DND-41 (cell line): ENCODE measurements around the gene PDE4B.

Experiments used
- ATAC-seq: fragments of 200-7000 bp; cut with Tn5 transposase; 3 replicates; pipeline ENCODE4 v1.9.1; 2021; ENCODE audit warnings: low read depth; ENCODE audit not compliant: insufficient read depth
- DNase-seq: peaks from one replicate; pipeline ENCODE4 v3.0.0-alpha.2; 2020
- H2AFZ ChIP-seq: 2 replicates; pipeline ENCODE4 v1.6.0; 2012; ENCODE audit warnings: low read depth, low read length
- H3K27ac ChIP-seq: 2 replicates; pipeline ENCODE4 v1.5.1; 2012; ENCODE audit warnings: low read length, inconsistent platforms
- H3K27me3 ChIP-seq: fragments of 200-600 bp; sonication (generic); 2 replicates; pipeline ENCODE4 v1.6.0; 2012; ENCODE audit warnings: low read length, mild to moderate bottlenecking, inconsistent platforms; ENCODE audit not compliant: insufficient read depth, poor library complexity
- H3K36me3 ChIP-seq: 2 replicates; pipeline ENCODE4 v1.5.1; 2012; ENCODE audit warnings: low read length, inconsistent platforms; ENCODE audit not compliant: insufficient read depth
- H3K4me1 ChIP-seq: 2 replicates; pipeline ENCODE4 v1.5.1; 2012; ENCODE audit warnings: mild to moderate bottlenecking, low read length; ENCODE audit not compliant: insufficient read depth
- H3K4me2 ChIP-seq: 2 replicates; pipeline ENCODE4 v1.6.0; 2012; ENCODE audit warnings: mild to moderate bottlenecking, moderate library complexity, low read length, inconsistent platforms; ENCODE audit not compliant: insufficient read depth
- H3K4me3 ChIP-seq, 2 experiments: fragments of 200-600 bp in 1 of 2; shearing (Covaris generic) in 1 of 2; 2 replicates each; pipeline ENCODE4 v1.5.1; 2012 to 2016; ENCODE audit warnings: inconsistent platforms in 2 of 2, low read length in 2 of 2, mild to moderate bottlenecking in 2 of 2, low read depth in 1 of 2, moderate library complexity in 1 of 2
- H3K79me2 ChIP-seq: 2 replicates; pipeline ENCODE4 v1.6.0; 2012; ENCODE audit warnings: low read length, inconsistent platforms; ENCODE audit not compliant: insufficient read depth
- H3K9ac ChIP-seq: 2 replicates; pipeline ENCODE4 v1.6.0; 2012; ENCODE audit warnings: low read depth, mild to moderate bottlenecking, inconsistent platforms, low read length, moderate library complexity
- H3K9me3 ChIP-seq: 2 replicates; pipeline ENCODE4 v1.5.1; 2012; ENCODE audit warnings: low read length, moderate library complexity, mild to moderate bottlenecking, inconsistent platforms; ENCODE audit not compliant: insufficient read depth, severe bottlenecking
- H4K20me1 ChIP-seq: 2 replicates; pipeline ENCODE4 v1.6.0; 2012; ENCODE audit warnings: low read length; ENCODE audit not compliant: insufficient read depth
- CTCF ChIP-seq: IDR thresholded peaks from 2 replicates; pipeline ENCODE4 v1.5.1; 2012; ENCODE audit warnings: borderline replicate concordance, low read length, moderate library complexity, mild to moderate bottlenecking; ENCODE audit not compliant: poor library complexity, severe bottlenecking; ENCODE audit errors: extremely low read depth
- EZH2 ChIP-seq: IDR thresholded peaks from 3 replicates; pipeline ENCODE4 v1.6.1; 2012; ENCODE audit warnings: borderline replicate concordance, low read depth, mild to moderate bottlenecking, moderate library complexity, low read length, inconsistent platforms; ENCODE audit not compliant: severe bottlenecking

PDE4B gene

GRCh38 chr1:66270119-66270812 is 477.6 kb downstream of the PDE4B start:
- ATAC-seq = no peak
- Histone ChIP-seq H4K20me1 (no peaks in the 10 kb centered on the region), H2AFZ (no peak overlapping the region), H3K4me2 (no peak overlapping the region), H3K36me3 (no peaks in the 10 kb centered on the region), H3K4me3 (no peak overlapping the region), H3K27ac (no peak overlapping the region), H3K79me2 (no peaks in the 10 kb centered on the region), H3K27me3 (peaks cover 10% of the 10 kb centered on the region), H3K9me3 (no peaks in the 10 kb centered on the region), H3K4me1 (peaks cover 3% of the 10 kb centered on the region), H3K9ac (no peak overlapping the region)
- TF ChIP-seq CTCF (no peak), EZH2 (no peak)
- no peak for DNase-seq

- ATAC-seq (no peak), DNase-seq (no peak)
- H2AFZ ChIP-seq = no peak overlapping the region
- no peak overlapping the region for H3K4me3 ChIP-seq
- no peak overlapping the region for H3K9ac ChIP-seq
- H3K27me3 ChIP-seq = peaks cover 14% of the 10 kb centered on the region
- no peak overlapping the region for H3K4me2 ChIP-seq
- no peaks in the 10 kb centered on the region for H4K20me1 ChIP-seq
- H3K9me3 ChIP-seq = no peaks in the 10 kb centered on the region
- no peaks in the 10 kb centered on the region for H3K79me2 ChIP-seq
- TF ChIP-seq EZH2 (no peak), CTCF (no peak)
- H3K4me1 ChIP-seq = peaks cover 14% of the 10 kb centered on the region
- H3K36me3 ChIP-seq = no peaks in the 10 kb centered on the region
- no peak overlapping the region for H3K27ac ChIP-seq
Observed at GRCh38 chr1:66271216-66271903, 478.7 kb downstream of the PDE4B start.

DNA sequence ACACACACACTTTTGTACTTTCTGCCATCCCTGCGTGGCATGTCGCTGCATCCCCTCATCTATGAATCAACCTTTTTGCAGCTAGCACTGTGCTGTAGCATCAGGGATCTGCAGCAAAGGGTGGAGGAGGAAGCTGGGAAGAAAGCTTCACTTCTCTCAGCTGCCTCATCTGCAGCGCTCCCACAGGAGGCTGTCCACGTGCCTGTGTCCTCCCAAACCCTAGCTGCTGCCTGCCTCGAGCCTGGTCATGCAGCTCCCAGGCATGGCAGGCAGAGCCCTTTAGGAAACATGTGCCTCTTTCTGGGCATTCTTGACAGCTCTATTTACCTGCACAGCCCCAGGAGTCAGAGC is 479.2 kb downstream of the PDE4B start:
- Histone ChIP-seq H3K4me2 (no peak overlapping the region), H3K4me1 (peaks cover 19% of the 10 kb centered on the region), H4K20me1 (no peaks in the 10 kb centered on the region), H3K9me3 (no peaks in the 10 kb centered on the region), H3K9ac (no peak overlapping the region), H3K36me3 (no peaks in the 10 kb centered on the region), H2AFZ (no peak overlapping the region), H3K27me3 (peaks cover 14% of the 10 kb centered on the region), H3K79me2 (no peaks in the 10 kb centered on the region), H3K4me3 (no peak overlapping the region), H3K27ac (no peak overlapping the region)
- ATAC-seq (no peak), DNase-seq (no peak)
- no peak for TF ChIP-seq EZH2
- no peak for TF ChIP-seq CTCF
